A549 (cell line): ENCODE data around the gene DLG2. TPM values are rescaled to one million over a fixed set of nuclear protein-coding genes. Genes with fewer than 3 reads are reported as not detected.

ENCODE experiments used
- ATAC-seq, 2 experiments: fragments of 200-7000 bp in 1 of 2; fragments of >200 bp in 1 of 2; cut with Nextera tagmentation in 1 of 2; cut with Tn5 transposase in 1 of 2; 3 replicates each; pipeline versions ENCODE4 v1.8.0 to v1.9.1; 2018 to 2020; ENCODE audit warnings: mild to moderate bottlenecking in 1 of 2, moderate library complexity in 1 of 2
- CTCF ChIA-PET: fragments of 300-600 bp; sonication (Branson Sonifier 250); formaldehyde crosslinking; extraction: SDS; loops from one replicate; lab custom pipeline; 2021; ENCODE audit warnings: antibody characterized with exemption, inconsistent platforms; lab: Yijun Ruan, JAX
- POLR2A ChIA-PET: fragments of 350-600 bp; formaldehyde crosslinking; extraction: SDS; loops from one replicate; lab custom pipeline; 2021; ENCODE audit warnings: antibody characterized with exemption, inconsistent platforms; lab: Yijun Ruan, JAX
- DNase-seq, 2 experiments: peaks; one replicate each; pipeline versions ENCODE4 v3.0.0 to v3.0.0-alpha.2; 2011 to 2016; ENCODE audit warnings: low read depth in 1 of 2, low spot score in 1 of 2
- FAIRE-seq: peaks from 2 replicates; lab custom pipeline; 2011; peaks lifted over from hg19 to GRCh38; lab: Jason Lieb, UNC
- H3K27ac ChIP-seq, 2 experiments: fragments of >200 bp; sonication (Bioruptor Twin); formaldehyde crosslinking; 3 replicates each; pipeline ENCODE4 v1.5.1; 2016 to 2017
- H3K4me1 ChIP-seq: fragments of >200 bp; sonication (Bioruptor Twin); formaldehyde crosslinking; 3 replicates; pipeline ENCODE4 v1.6.1; 2016
- H3K4me2 ChIP-seq: fragments of >200 bp; sonication (Bioruptor Twin); formaldehyde crosslinking; 3 replicates; pipeline ENCODE4 v1.6.1; 2016
- H3K4me3 ChIP-seq: fragments of >200 bp; sonication (Bioruptor Twin); formaldehyde crosslinking; 3 replicates; pipeline ENCODE4 v1.5.1; 2016
- H3K9me3 ChIP-seq: fragments of >200 bp; sonication (Bioruptor Twin); formaldehyde crosslinking; 3 replicates; pipeline ENCODE4 v1.6.1; 2016
- BCL3 ChIP-seq: fragments of >200 bp; sonication (Bioruptor Twin); formaldehyde crosslinking; IDR thresholded peaks from 3 replicates; pipeline ENCODE4 v1.6.1; 2016
- BHLHE40 ChIP-seq: IDR thresholded peaks from 2 replicates; pipeline ENCODE4 v1.6.1; 2012; ENCODE audit warnings: low read depth, low read length, inconsistent platforms
- CEBPB ChIP-seq, 2 experiments: fragments of >200 bp in 1 of 2; sonication (Bioruptor Twin) in 1 of 2; formaldehyde crosslinking in 1 of 2; IDR thresholded peaks; 2 replicates each; pipeline ENCODE4 v1.6.1; 2012 to 2016
- CTCF ChIP-seq: fragments of >200 bp; sonication (Bioruptor Twin); formaldehyde crosslinking; IDR thresholded peaks from 3 replicates; pipeline ENCODE4 v1.5.1; 2016
- EHF ChIP-seq: fragments of 250-450 bp; sonication (Bioruptor Pico); IDR thresholded peaks from 2 replicates; pipeline ENCODE4 v1.5.0; 2020; ENCODE audit warnings: mild to moderate bottlenecking
- EHMT2 ChIP-seq: fragments of 200-600 bp; sonication (generic); IDR thresholded peaks from 2 replicates; pipeline ENCODE4 v1.6.1; 2016; ENCODE audit warnings: antibody characterized with exemption, low read depth, mild to moderate bottlenecking, moderate library complexity
- ELK1 ChIP-seq: fragments of 150-350 bp; IDR thresholded peaks from 2 replicates; pipeline ENCODE4 v1.6.1; 2014; ENCODE audit warnings: low read depth, mild to moderate bottlenecking, low read length
- FOSL2 ChIP-seq, 2 experiments: fragments of 450-650 bp in 1 of 2; fragments of >200 bp in 1 of 2; sonication (Bioruptor Twin) in 1 of 2; formaldehyde crosslinking; IDR thresholded peaks; 2 replicates each; pipeline versions ENCODE4 v1.5.0 to v1.6.1; 2016 to 2020; ENCODE audit warnings: mild to moderate bottlenecking in 1 of 2, moderate library complexity in 1 of 2
- FOXS1 ChIP-seq: fragments of 250-450 bp; sonication (Bioruptor Pico); IDR thresholded peaks from 2 replicates; pipeline ENCODE4 v1.5.0; 2020; ENCODE audit warnings: mild to moderate bottlenecking, moderate library complexity
- GATA3 ChIP-seq: IDR thresholded peaks from 2 replicates; pipeline ENCODE4 v1.6.1; 2012; ENCODE audit warnings: borderline replicate concordance
- HES2 ChIP-seq: fragments of >200 bp; sonication (Bioruptor Twin); formaldehyde crosslinking; IDR thresholded peaks from 2 replicates; pipeline ENCODE4 v1.6.1; 2016
- HEYL ChIP-seq: fragments of 250-450 bp; sonication (Bioruptor Pico); IDR thresholded peaks from 2 replicates; pipeline ENCODE4 v1.8.0; 2021; ENCODE audit warnings: mild to moderate bottlenecking, moderate library complexity
- HMGXB4 ChIP-seq: fragments of 250-450 bp; sonication (Bioruptor Pico); IDR thresholded peaks from 2 replicates; pipeline ENCODE4 v1.5.0; 2021; ENCODE audit warnings: mild to moderate bottlenecking, moderate library complexity, borderline replicate concordance
- JUNB ChIP-seq: fragments of >200 bp; sonication (Bioruptor Twin); formaldehyde crosslinking; IDR thresholded peaks from 2 replicates; pipeline ENCODE4 v1.6.1; 2016
- KDM1A ChIP-seq: fragments of 200-600 bp; sonication (generic); IDR thresholded peaks from 2 replicates; pipeline ENCODE4 v1.6.1; 2016; ENCODE audit warnings: low read depth, mild to moderate bottlenecking
- KDM5A ChIP-seq: fragments of 200-600 bp; sonication (generic); IDR thresholded peaks from 2 replicates; pipeline ENCODE4 v1.6.1; 2016; ENCODE audit warnings: antibody characterized with exemption, mild to moderate bottlenecking
- MAX ChIP-seq: IDR thresholded peaks from 2 replicates; pipeline ENCODE4 v1.6.1; 2012
- MAZ ChIP-seq: fragments of 150-350 bp; IDR thresholded peaks from 2 replicates; pipeline ENCODE4 v1.6.1; 2014; ENCODE audit warnings: antibody characterized with exemption, low read depth, low read length, borderline replicate concordance
- MYC ChIP-seq: IDR thresholded peaks from 2 replicates; pipeline ENCODE4 v1.6.1; 2012; ENCODE audit warnings: mild to moderate bottlenecking, inconsistent platforms, low read length, improper control_type of control experiment, borderline replicate concordance
- PHF8 ChIP-seq: fragments of 200-600 bp; sonication (generic); IDR thresholded peaks from 2 replicates; pipeline ENCODE4 v1.6.1; 2016; ENCODE audit warnings: low read depth, mild to moderate bottlenecking, antibody characterized with exemption, moderate library complexity, borderline replicate concordance
- TFCP2L1 ChIP-seq: fragments of 250-450 bp; sonication (Bioruptor Pico); IDR thresholded peaks from 2 replicates; pipeline ENCODE4 v1.5.0; 2021; ENCODE audit warnings: mild to moderate bottlenecking
- TP53 ChIP-seq: fragments of 250-450 bp; sonication (Bioruptor Pico); IDR thresholded peaks from 2 replicates; pipeline ENCODE4 v1.5.0; 2021; ENCODE audit warnings: mild to moderate bottlenecking, moderate library complexity
- ZC3H11A ChIP-seq: fragments of 450-650 bp; IDR thresholded peaks from 2 replicates; pipeline ENCODE4 v1.6.1; 2014; ENCODE audit warnings: antibody characterized with exemption, mild to moderate bottlenecking
- ZFP36 ChIP-seq: fragments of 450-650 bp; IDR thresholded peaks from 2 replicates; pipeline ENCODE4 v1.6.1; 2014; ENCODE audit warnings: borderline replicate concordance; ENCODE audit not compliant: partially characterized antibody
- ZNF302 ChIP-seq: fragments of 250-450 bp; sonication (Bioruptor Pico); IDR thresholded peaks from 2 replicates; pipeline ENCODE4 v1.9.0; 2021; ENCODE audit warnings: inconsistent platforms, mild to moderate bottlenecking, moderate library complexity
- WGBS: methylation state at CpG from one replicate; pipeline ENCODE4 v1.1.6; 2017; ENCODE audit errors: missing lambda C conversion rate; 5-methylcytosine and 5-hydroxymethylcytosine counted together
- polyA plus RNA-seq, 4 experiments: library from polyadenylated mRNA; depleted of rRNA in 3 of 4; stranded (reverse); fragments of >200 nt; fragmentation: RNase III in 1 of 4; extraction: RNeasy Plus Mini Kit Qiagen cat#74134 plus additional on column Dnase treatment in 1 of 4; gene quantifications; 2 replicates in 3 of 4; 3 replicates in 1 of 4; pipeline ENCODE4 v1.2.3, GENCODE V29; 2011 to 2017

The DLG2 gene
- polyA plus RNA-seq, 2 of the 4 experiments (the other 2 are of a cell fraction) = 0.26 to 0.79 TPM

GRCh38 chr11:84580428-84580827 lies 1046.7 kb downstream of the DLG2 start:
- TF ChIP-seq ZC3H11A = no peak
- TF ChIP-seq FOSL2 (IDR thresholded peaks at IDR 0.05) = no peak
- TF ChIP-seq FOSL2 (CRISPR knock-in tag; IDR thresholded peaks at IDR 0.05) = no peak
- TF ChIP-seq HES2 = no peak
- TF ChIP-seq GATA3 = no peak
- TF ChIP-seq TP53 (CRISPR knock-in tag) = no peak
- TF ChIP-seq KDM5A = no peak
- no peak for TF ChIP-seq PHF8
- TF ChIP-seq KDM1A = no peak
- no peak for TF ChIP-seq BCL3
- no peak for TF ChIP-seq ELK1
- no peak for TF ChIP-seq HMGXB4 (CRISPR knock-in tag)
- no peak for TF ChIP-seq FOXS1
- TF ChIP-seq MAX = no peak
- no peak for TF ChIP-seq JUNB
- TF ChIP-seq ZFP36 = no peak
- TF ChIP-seq CEBPB (IDR thresholded peaks at IDR 0.05) = no peak
- no peak for TF ChIP-seq ZNF302 (CRISPR knock-in tag)
- TF ChIP-seq EHF (CRISPR knock-in tag) = no peak
- TF ChIP-seq MYC = no peak
- TF ChIP-seq CTCF = no peak
- no peak for FAIRE-seq
- ChIA-PET POLR2A (no interaction called here), CTCF (no interaction called here)
- no peak for DNase-seq
- peak in 1 of 2 experiments; percentile 55; a peak in 2 of 6 replicates for ATAC-seq
- Histone ChIP-seq H3K27ac (no peak overlapping the region), H3K4me1 (no peaks in the 10 kb centered on the region), H3K4me2 (peak overlapping the region; percentile 17; the same call in 2 of the 3 replicates), H3K4me3 (no peak overlapping the region), H3K9me3 (no peaks in the 10 kb centered on the region)
- WGBS = 55% methylated on average over 6 of the region's 6 CpGs

- WGBS = 48% methylated on average over 1 of the region's 1 CpG
- ChIA-PET CTCF (interaction anchor here (2.4 kb wide), 1 partner anchor 9 kb away, joined by 7 read pairs; no protein-coding TSS in a partner anchor), POLR2A (interaction anchor here (0.7 to 1.6 kb wide), 2 partner anchors 9 to 1798 kb away, joined by 3 read pairs; no protein-coding TSS in a partner anchor)
- H3K9me3 ChIP-seq = no peaks in the 10 kb centered on the region
- TF ChIP-seq HES2 (no peak), HEYL (CRISPR knock-in tag) (no peak), FOSL2 (IDR thresholded peaks at IDR 0.05) (no peak), FOSL2 (CRISPR knock-in tag; IDR thresholded peaks at IDR 0.05) (no peak), EHF (CRISPR knock-in tag) (no peak), KDM1A (no peak), JUNB (no peak), BHLHE40 (no peak), TFCP2L1 (CRISPR knock-in tag) (no peak), MAZ (no peak), EHMT2 (no peak)
- FAIRE-seq (no peak), ATAC-seq (no peak), DNase-seq (no peak)
- H3K27ac ChIP-seq = no peak overlapping the region
- no peak overlapping the region for H3K4me2 ChIP-seq
- no peaks in the 10 kb centered on the region for H3K4me1 ChIP-seq
- H3K4me3 ChIP-seq = no peak overlapping the region
These were observed 1053.3 kb downstream of the DLG2 start for GRCh38 chr11:84573868-84574267.
